Ishikawa (cell line): ENCODE data around the gene SLIT3.

Experiments
- EP300 ChIP-seq: IDR thresholded peaks from 2 replicates; pipeline ENCODE4 v1.6.1; 2012; ENCODE audit warnings: borderline replicate concordance
- MAX ChIP-seq: IDR thresholded peaks from 2 replicates; pipeline ENCODE4 v1.6.1; 2012
- RAD21 ChIP-seq: IDR thresholded peaks from 2 replicates; pipeline ENCODE4 v1.6.1; 2012; ENCODE audit warnings: low read depth
- REST ChIP-seq: IDR thresholded peaks from 2 replicates; pipeline ENCODE4 v1.6.1; 2012; ENCODE audit warnings: low read depth, mild to moderate bottlenecking
- TCF12 ChIP-seq: IDR thresholded peaks from 2 replicates; pipeline ENCODE4 v1.6.1; 2012; ENCODE audit warnings: low read depth

GRCh38 chr5:168961681-168962080, 339.3 kb downstream of the SLIT3 start:
- no peak for TF ChIP-seq MAX
- no peak for TF ChIP-seq RAD21
- no peak for TF ChIP-seq REST
- TF ChIP-seq EP300, result no peak
- no peak for TF ChIP-seq TCF12
